Ascending aorta (tissue), 2 donors: ENCODE results near the gene CBARP. TPM values are rescaled to one million over a fixed set of nuclear protein-coding genes. Genes with fewer than 3 reads are reported as not detected.
A peak's percentile ranks its signal among the peaks of the same experiment; 100 is the strongest.

Source experiments
- DNase-seq, 2 donors: peaks; one replicate each; pipeline ENCODE4 v3.0.0-alpha.2; 2019; ENCODE audit warnings: low spot score in 2 of 2
- H3K27ac ChIP-seq, 2 donors: fragments of 200-600 bp; sonication (generic); one replicate each; pipeline ENCODE4 v1.5.1; 2016 to 2017; ENCODE audit warnings: mild to moderate bottlenecking in 1 of 2
- H3K27me3 ChIP-seq: fragments of 200-600 bp; sonication (generic); one replicate; pipeline ENCODE4 v1.5.1; 2017
- H3K36me3 ChIP-seq, 2 donors: fragments of 200-600 bp; sonication (generic); one replicate each; pipeline ENCODE4 v1.5.1; 2016
- H3K4me1 ChIP-seq, 2 donors: fragments of 200-600 bp; sonication (generic); one replicate each; pipeline ENCODE4 v1.5.1; 2016 to 2017; ENCODE audit warnings: mild to moderate bottlenecking in 1 of 2
- H3K4me3 ChIP-seq, 2 donors: fragments of 200-600 bp; sonication (generic); one replicate each; pipeline ENCODE4 v1.5.1; 2016 to 2017; ENCODE audit warnings: mild to moderate bottlenecking in 1 of 2
- H3K9me3 ChIP-seq, 2 donors: fragments of 200-600 bp; sonication (generic); one replicate each; pipeline ENCODE4 v1.5.1; 2016
- intact Hi-C: fragments of 100-400 bp; cut with DNase I; formaldehyde crosslinking; loops from one replicate; pipeline ENCODE4 v1.15.1; 2023
- total RNA-seq: library from RNA; depleted of rRNA; stranded (reverse); fragments of >200 nt; gene quantifications from one replicate; pipeline ENCODE4 v1.1.0, GENCODE V29; 2016
- TF ChIP-seq, protein P1 (sequence below), 3 experiments: fragments of 200-600 bp in 2 of 3; fragments of 450-650 bp in 1 of 3; sonication (generic) in 2 of 3; IDR thresholded peaks; one replicate each; pipeline ENCODE4 v1.5.1; 2016 to 2019; ENCODE audit warnings: antibody characterized with exemption in 3 of 3, mild to moderate bottlenecking in 1 of 3, moderate library complexity in 1 of 3

Gene CBARP, protein sequence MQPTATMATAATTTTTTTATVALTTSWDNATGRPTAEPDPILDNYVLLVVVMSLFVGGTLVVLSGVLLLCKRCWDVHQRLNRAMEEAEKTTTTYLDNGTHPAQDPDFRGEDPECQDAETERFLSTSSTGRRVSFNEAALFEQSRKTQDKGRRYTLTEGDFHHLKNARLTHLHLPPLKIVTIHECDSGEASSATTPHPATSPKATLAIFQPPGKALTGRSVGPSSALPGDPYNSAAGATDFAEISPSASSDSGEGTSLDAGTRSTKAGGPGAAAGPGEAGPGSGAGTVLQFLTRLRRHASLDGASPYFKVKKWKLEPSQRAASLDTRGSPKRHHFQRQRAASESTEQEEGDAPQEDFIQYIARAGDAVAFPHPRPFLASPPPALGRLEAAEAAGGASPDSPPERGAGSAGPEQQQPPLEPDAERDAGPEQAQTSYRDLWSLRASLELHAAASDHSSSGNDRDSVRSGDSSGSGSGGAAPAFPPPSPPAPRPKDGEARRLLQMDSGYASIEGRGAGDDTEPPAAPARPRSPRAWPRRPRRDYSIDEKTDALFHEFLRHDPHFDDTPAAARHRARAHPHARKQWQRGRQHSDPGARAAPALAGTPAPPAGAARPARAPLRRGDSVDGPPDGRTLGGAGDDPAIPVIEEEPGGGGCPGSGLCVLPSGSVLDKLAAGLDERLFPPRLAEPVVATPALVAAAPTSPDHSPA
- total RNA-seq: 1.9 TPM

DNA sequence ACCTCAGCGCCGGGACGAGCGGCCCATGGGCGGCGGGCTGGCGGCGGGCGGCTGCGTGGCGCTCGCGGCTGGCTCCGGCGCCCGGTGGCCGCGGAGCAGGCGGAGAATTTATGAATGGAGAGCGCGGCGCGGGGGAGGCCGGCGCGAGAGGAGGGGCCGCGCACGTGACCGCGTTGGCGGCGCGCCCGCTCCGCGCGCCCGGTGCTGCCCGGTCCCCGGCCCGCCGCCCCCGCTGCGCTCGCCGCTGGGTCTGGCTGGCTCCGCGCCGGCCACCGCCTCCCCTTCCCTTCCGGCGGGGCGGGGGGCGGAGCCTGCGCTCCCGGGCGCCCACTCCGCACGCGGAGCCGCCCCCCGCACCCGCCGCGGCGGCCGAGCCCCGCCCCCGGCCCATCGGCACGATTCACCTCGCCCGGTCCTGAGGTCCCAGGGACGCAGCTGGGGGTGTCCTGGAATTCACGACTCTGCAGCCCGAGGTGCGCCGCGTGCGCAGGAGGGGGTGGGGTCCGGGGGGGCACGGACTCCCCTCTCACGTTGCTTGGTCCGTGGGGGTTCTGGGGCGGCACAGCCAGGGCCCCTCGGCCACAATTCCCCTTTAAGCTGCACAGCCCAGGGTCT is at the start of gene CBARP:
Gene CBARP (minus strand): TSS at position 252 of the 615 bp plus-strand sequence. CDS start 1,905 bp downstream, outside the sequence.
- Histone ChIP-seq H3K4me3 (peak within 1 kb of the TSS; percentile 47 to 71), H3K27ac (peak within 1 kb of the TSS; percentile 80 to 92), H3K27me3 (no peaks in the 10 kb centered on the region), H3K9me3 (no peaks in the 10 kb centered on the region), H3K36me3 (no peaks in the 10 kb centered on the region), H3K4me1 (peaks cover 15 to 31% of the 10 kb centered on the region in 2 donors)
- no peak for DNase-seq
- intact Hi-C loops: loop anchor here (1.0 to 2.0 kb wide), 2 partner anchors 33 to 65 kb away; partner anchors contain the start of gene STK11
- TF ChIP-seq, protein P1, sequence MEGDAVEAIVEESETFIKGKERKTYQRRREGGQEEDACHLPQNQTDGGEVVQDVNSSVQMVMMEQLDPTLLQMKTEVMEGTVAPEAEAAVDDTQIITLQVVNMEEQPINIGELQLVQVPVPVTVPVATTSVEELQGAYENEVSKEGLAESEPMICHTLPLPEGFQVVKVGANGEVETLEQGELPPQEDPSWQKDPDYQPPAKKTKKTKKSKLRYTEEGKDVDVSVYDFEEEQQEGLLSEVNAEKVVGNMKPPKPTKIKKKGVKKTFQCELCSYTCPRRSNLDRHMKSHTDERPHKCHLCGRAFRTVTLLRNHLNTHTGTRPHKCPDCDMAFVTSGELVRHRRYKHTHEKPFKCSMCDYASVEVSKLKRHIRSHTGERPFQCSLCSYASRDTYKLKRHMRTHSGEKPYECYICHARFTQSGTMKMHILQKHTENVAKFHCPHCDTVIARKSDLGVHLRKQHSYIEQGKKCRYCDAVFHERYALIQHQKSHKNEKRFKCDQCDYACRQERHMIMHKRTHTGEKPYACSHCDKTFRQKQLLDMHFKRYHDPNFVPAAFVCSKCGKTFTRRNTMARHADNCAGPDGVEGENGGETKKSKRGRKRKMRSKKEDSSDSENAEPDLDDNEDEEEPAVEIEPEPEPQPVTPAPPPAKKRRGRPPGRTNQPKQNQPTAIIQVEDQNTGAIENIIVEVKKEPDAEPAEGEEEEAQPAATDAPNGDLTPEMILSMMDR (IDR thresholded peaks at IDR 0.05): no peak

DNA sequence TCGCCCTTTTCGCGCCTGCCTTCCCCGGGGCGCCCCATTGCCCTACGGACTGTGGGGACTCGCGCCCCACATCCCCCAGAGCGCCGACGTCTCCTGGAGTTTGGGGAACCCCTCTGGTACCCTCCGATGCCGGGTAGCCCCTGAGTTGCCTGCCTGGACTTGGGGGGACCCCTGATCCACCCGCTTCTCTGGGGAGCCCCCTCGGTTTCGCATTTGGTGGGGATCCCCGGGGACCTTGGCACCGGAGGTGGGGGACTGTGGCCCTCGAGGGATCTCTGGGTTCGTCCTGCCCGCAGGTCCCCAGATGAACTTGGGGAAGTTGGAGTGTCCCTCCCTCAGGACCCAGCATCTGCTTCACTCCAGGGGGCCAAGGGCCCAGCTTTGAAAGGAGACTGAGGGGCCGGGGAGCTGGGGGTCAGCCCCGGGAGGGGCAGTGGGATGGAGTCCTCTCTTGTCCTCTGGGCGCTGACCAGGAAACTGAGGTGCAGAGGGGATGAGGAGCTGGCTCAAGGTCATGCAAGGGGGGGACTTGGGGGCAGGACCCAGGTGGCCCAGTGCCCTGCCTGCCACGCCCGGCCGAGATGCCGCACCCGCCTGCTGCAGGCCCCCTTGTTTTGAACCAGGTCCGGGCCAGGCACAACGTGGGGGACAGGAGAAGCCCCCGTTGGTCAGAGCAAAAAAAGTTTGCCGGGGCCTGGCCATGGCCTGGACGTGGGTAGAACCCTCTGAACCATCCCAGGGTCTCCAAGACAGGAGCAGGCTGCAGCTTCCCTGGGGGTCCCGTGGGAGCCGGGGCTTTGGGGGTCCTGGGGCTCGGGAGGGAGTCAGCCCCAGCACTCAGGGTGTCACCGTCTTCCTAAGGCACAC is 48.9 kb upstream of the CBARP start:
- TF ChIP-seq, protein P1 (IDR thresholded peaks at IDR 0.05): no peak
- Histone ChIP-seq H3K4me1 (no peaks in the 10 kb centered on the region), H3K9me3 (no peaks in the 10 kb centered on the region), H3K4me3 (no peak overlapping the region), H3K27ac (no peak overlapping the region), H3K36me3 (no peaks in the 10 kb centered on the region), H3K27me3 (peaks cover 20% of the 10 kb centered on the region)
- intact Hi-C loops: no loop called here
- no peak for DNase-seq

DNA sequence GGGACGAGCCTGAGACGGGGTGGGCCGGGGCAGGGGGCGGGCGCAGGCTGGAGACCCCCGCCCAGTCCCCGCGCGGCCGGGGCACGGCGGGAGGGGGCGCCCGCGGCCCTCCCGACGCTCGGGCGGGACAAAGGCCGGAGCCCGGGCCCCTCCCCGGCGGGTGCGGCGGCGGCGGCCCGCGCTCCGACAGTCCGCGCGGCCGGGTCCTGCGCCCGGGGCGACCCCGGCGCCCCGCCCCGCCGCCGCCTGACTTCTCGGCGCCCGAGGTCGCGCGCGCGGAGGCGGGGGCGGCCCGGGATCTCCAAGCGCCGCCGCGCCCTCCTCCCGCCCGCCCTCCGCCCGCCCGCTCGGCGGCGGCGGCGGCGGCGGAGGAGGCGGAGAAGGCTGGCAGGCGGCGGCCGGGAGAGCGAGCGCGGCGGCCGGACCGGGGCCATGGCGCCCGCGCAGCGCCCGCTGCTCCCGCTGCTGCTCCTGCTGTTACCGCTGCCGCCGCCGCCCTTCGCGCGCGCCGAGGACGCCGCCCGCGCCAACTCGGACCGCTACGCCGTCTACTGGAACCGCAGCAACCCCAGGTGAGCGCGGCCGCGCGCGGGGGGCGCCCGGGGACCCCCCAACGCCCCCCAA is 48.0 kb upstream of the CBARP start, which contains the start of gene EFNA2:
Gene EFNA2 (plus strand): TSS at position 137 of the 624 bp plus-strand sequence. CDS start 296 bp downstream, at position 433.
- peaks cover 20% of the 10 kb centered on the region for H3K27me3 ChIP-seq
- no peak within 1 kb of the TSS for H3K27ac ChIP-seq
- H3K36me3 ChIP-seq: no peaks in the 10 kb centered on the region
- no peaks in the 10 kb centered on the region for H3K9me3 ChIP-seq
- intact Hi-C loops: no loop called here
- H3K4me3 ChIP-seq: no peak within 1 kb of the TSS
- TF ChIP-seq, protein P1 (IDR thresholded peaks at IDR 0.05): no peak
- H3K4me1 ChIP-seq: no peaks in the 10 kb centered on the region
- DNase-seq: no peak

DNA sequence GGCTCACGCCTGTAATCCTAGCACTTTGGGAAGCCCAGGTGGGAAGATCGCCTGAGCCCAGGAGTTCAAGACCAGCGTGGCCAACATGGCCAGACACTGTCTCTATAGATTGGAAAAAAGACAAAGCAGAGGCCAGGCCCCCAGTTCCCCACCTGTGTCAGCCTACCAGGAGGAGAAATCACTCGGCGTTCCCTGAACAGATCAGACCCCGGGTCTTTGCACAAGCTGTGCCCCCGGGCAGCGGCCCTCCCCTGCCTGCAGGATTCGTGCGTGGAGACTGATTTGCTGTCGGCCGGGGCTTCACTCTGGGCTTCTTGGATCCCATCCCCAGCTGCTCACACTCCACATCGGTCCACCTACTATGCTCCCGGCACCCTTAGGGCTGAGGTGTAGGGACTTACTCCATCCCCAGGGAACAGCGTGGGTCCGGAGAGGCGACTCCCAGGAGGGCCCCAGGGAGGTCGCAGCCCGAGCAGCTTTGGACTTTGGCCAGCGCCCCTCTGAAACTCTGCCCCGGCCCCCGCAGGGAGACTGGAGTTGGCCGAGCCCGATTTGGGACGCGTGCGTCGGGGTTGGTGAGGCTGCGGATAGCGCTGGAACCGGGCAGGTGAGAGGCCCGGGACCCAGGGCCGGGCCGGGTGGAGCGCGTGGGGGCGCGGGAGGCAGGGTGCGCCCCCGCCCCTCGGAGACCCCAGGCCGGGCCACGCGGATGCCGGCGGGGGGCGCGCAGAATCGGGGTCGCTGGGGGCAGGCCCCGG is 47.4 kb upstream of the CBARP start:
- no peaks in the 10 kb centered on the region for H3K9me3 ChIP-seq
- TF ChIP-seq, protein P1 (IDR thresholded peaks at IDR 0.05): no peak
- no peak overlapping the region for H3K4me3 ChIP-seq
- intact Hi-C loops: no loop called here
- DNase-seq: no peak
- peaks cover 20% of the 10 kb centered on the region for H3K27me3 ChIP-seq
- H3K4me1 ChIP-seq: no peaks in the 10 kb centered on the region
- H3K36me3 ChIP-seq: no peaks in the 10 kb centered on the region
- H3K27ac ChIP-seq: no peak overlapping the region
